ENCODE results near the gene PTPA.
"Not testable (repeated sequence)": the region's sequence is repeated elsewhere in the genome, so short reads cannot be mapped to it uniquely, and the experiment has no call there.

DNA sequence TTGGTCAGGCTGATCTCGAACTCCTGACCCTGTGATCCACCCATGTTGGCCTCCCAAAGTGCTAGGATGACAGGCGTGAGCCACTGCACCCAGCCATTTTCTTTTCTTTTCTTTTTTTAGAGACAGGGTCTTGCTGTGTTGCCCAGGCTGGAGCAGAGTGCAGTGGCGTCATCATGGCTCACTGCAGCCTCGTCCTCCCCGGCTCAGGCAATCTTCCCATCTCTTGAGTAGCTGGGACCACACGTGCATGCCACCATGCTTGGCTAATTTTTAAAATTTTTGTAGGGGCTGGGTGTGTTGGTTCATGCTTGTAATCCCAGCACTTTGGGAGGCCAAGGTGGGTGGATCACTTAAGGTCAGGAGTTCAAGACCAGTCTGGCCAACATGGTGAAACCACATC is 85.8 kb downstream of the PTPA start:
- TF ChIP-seq, protein P1, sequence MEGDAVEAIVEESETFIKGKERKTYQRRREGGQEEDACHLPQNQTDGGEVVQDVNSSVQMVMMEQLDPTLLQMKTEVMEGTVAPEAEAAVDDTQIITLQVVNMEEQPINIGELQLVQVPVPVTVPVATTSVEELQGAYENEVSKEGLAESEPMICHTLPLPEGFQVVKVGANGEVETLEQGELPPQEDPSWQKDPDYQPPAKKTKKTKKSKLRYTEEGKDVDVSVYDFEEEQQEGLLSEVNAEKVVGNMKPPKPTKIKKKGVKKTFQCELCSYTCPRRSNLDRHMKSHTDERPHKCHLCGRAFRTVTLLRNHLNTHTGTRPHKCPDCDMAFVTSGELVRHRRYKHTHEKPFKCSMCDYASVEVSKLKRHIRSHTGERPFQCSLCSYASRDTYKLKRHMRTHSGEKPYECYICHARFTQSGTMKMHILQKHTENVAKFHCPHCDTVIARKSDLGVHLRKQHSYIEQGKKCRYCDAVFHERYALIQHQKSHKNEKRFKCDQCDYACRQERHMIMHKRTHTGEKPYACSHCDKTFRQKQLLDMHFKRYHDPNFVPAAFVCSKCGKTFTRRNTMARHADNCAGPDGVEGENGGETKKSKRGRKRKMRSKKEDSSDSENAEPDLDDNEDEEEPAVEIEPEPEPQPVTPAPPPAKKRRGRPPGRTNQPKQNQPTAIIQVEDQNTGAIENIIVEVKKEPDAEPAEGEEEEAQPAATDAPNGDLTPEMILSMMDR (IDR thresholded peaks at IDR 0.05): not testable (repeated sequence)
- TF ChIP-seq POLR2A (IDR thresholded peaks at IDR 0.05): not testable (repeated sequence)

All from Peyer's patch (tissue), 4 donors.